PFSK-1 (cell line): ENCODE measurements around the gene CRTAC1.
A peak's percentile ranks its signal among the peaks of the same experiment; 100 is the strongest.

ENCODE experiments used
- FOXP2 ChIP-seq: optimal IDR thresholded peaks from 2 replicates; pipeline ENCODE3; 2011; ENCODE audit warnings: borderline replicate concordance, control low read depth, inconsistent platforms; ENCODE audit not compliant: insufficient read depth; ENCODE audit errors: extremely low read length, extremely low read depth
- POLR2AphosphoS5 ChIP-seq: IDR thresholded peaks from 2 replicates; pipeline ENCODE4 v1.6.1; 2012; ENCODE audit warnings: low read depth, mild to moderate bottlenecking, control low read depth, low read length, moderate library complexity
- REST ChIP-seq, 2 experiments: IDR thresholded peaks; 2 replicates each; pipeline versions ENCODE4 v1.6.1 to v1.8.0; 2011 to 2012; ENCODE audit warnings: low read depth in 2 of 2, low read length in 2 of 2, control low read depth in 1 of 2, inconsistent platforms in 1 of 2, mild to moderate bottlenecking in 1 of 2, moderate library complexity in 1 of 2; ENCODE audit not compliant: insufficient read depth in 1 of 2
- SIN3A ChIP-seq: IDR thresholded peaks from 2 replicates; pipeline ENCODE4 v1.6.1; 2012; ENCODE audit warnings: mild to moderate bottlenecking, low read length, moderate library complexity, borderline replicate concordance; ENCODE audit not compliant: insufficient read depth
- TAF1 ChIP-seq: IDR thresholded peaks from 2 replicates; pipeline ENCODE4 v1.6.1; 2012; ENCODE audit warnings: low read length, control low read depth, borderline replicate concordance; ENCODE audit not compliant: insufficient read depth

Gene CRTAC1

DNA sequence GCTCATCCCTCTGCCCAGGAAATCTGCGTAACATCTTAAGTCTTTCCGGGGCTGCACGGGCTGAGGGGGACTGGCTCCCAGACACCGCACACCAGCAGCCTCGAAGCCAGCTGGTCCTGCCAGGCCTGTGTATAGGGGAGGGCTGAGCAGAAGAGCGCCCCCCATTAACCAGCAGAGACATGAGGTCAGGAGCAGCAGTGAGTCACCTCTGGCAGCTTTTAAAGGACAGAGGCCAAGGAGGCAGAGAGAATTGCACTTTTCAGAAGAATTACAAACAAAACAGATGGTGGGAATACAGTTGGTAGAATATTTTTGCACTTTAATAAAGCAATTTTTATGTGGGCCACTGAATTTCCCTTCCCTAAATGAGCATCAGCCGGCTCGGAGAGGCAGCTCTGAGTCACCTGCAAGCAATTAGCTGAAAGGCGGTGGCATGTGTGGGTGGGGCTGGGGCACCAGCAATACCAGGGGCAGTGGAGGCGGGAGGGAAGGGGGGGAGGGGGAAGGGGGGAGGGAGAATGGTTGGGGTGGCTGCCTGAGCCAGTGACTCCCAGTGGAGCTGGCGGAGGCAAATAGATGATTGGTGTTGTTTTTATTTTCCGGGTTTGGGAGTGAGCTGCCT, 141.7 kb downstream of the CRTAC1 start:
- TF ChIP-seq TAF1: no peak
- peak; percentile 21 for TF ChIP-seq FOXP2
- no peak for TF ChIP-seq SIN3A
- no peak for TF ChIP-seq POLR2AphosphoS5
- TF ChIP-seq REST (IDR thresholded peaks at IDR 0.05; ENCODE audit: insufficient read depth in 1 of 2, low read depth in 2 of 2, low read length in 2 of 2): no peak

- TF ChIP-seq SIN3A: no peak
- no peak for TF ChIP-seq FOXP2
- no peak for TF ChIP-seq TAF1
- no peak for TF ChIP-seq REST (IDR thresholded peaks at IDR 0.05; ENCODE audit: insufficient read depth in 1 of 2, low read depth in 2 of 2, low read length in 2 of 2)
- no peak for TF ChIP-seq POLR2AphosphoS5
Observed at GRCh38 chr10:97888134-97888533, 142.3 kb downstream of the CRTAC1 start.

- no peak for TF ChIP-seq POLR2AphosphoS5
- no peak for TF ChIP-seq FOXP2
- no peak for TF ChIP-seq REST (IDR thresholded peaks at IDR 0.05; ENCODE audit: insufficient read depth in 1 of 2, low read depth in 2 of 2, low read length in 2 of 2)
- no peak for TF ChIP-seq SIN3A
- no peak for TF ChIP-seq TAF1
Observed at GRCh38 chr10:97887399-97887798, 143.0 kb downstream of the CRTAC1 start.

DNA sequence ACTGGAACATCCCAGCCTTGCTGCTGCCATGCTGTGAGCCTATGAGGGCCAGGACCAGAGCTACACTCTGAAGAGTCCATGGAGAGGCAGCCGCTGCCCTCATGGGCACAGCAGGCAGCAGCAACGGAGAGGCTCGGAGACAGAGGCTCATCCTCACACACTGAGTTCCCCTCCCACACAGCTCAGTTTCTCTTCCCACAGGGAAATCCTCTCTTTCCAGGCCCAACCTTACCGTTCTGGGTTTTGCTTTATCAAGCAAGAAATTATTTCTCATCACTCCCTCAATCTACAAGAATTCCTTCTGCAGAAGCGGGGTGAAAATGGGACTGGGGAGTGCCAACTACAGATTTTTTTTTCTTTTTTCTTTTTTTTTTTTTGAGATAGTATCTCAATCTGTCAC, 144.1 kb downstream of the CRTAC1 start:
- TF ChIP-seq FOXP2: no peak
- TF ChIP-seq REST (IDR thresholded peaks at IDR 0.05; ENCODE audit: insufficient read depth in 1 of 2, low read depth in 2 of 2, low read length in 2 of 2): no peak
- no peak for TF ChIP-seq POLR2AphosphoS5
- TF ChIP-seq SIN3A: no peak
- no peak for TF ChIP-seq TAF1

DNA sequence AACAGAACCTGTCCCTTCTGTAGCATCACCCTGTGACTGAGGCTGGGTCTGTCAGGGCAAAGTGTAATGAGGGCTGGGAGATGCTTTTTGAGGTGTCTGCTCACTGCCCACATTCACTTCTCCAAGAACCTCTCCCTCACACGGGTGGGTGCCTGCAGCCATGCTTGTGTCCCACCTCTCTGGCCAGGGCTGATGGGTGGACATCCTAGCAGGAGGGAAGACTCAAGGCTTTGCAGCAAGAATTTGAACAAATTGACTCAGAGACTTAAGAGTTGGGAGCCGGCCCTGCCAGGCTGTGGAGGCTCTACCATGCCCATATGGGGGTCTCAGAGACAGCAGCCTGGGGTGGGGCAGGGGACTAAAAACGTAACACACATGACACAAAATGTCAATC, 147.3 kb downstream of the CRTAC1 start:
- TF ChIP-seq FOXP2 (no peak), SIN3A (no peak), POLR2AphosphoS5 (no peak), REST (IDR thresholded peaks at IDR 0.05; ENCODE audit: insufficient read depth in 1 of 2, low read depth in 2 of 2, low read length in 2 of 2) (no peak), TAF1 (no peak)
